AG04450 (cell line): Measurements from ENCODE around the gene TRAPPC2L. TPM values are rescaled to one million over a fixed set of nuclear protein-coding genes. Genes with fewer than 3 reads are reported as not detected.

Source experiments
- CTCF ChIA-PET: fragments of 300-600, 350-600 bp; formaldehyde crosslinking; extraction: SDS; loops from one replicate; lab custom pipeline; 2022; ENCODE audit warnings: antibody characterized with exemption, inconsistent platforms; lab: Charles Lee
- POLR2A ChIA-PET: fragments of 350-600 bp; formaldehyde crosslinking; extraction: SDS; loops from one replicate; lab custom pipeline; 2021; ENCODE audit warnings: antibody characterized with exemption, inconsistent platforms; lab: Yijun Ruan, JAX
- DNase-seq: peaks from one replicate; pipeline ENCODE4 v3.0.0-alpha.2; 2011; ENCODE audit warnings: low read depth, low spot score
- H3K27ac ChIP-seq: one replicate; pipeline ENCODE4 v1.5.1; 2012; ENCODE audit warnings: low read depth, low read length, control low read depth
- H3K27me3 ChIP-seq: one replicate; pipeline ENCODE4 v1.6.0; 2012; ENCODE audit warnings: low read length; ENCODE audit not compliant: control insufficient read depth, insufficient read depth
- H3K4me3 ChIP-seq: 2 replicates; pipeline ENCODE4 v1.5.1; 2011; ENCODE audit warnings: mild to moderate bottlenecking, low read depth, low read length, control low read depth
- H3K9me3 ChIP-seq: 2 replicates; pipeline ENCODE4 v1.5.1; 2012; ENCODE audit warnings: low read length; ENCODE audit not compliant: control insufficient read depth, insufficient read depth
- polyA plus RNA-seq: library from polyadenylated mRNA; depleted of rRNA; stranded (reverse); fragments of >200 nt; gene quantifications from 2 replicates; pipeline ENCODE4 v1.2.3, GENCODE V29; 2011
- TF ChIP-seq, protein P1 (sequence below): IDR thresholded peaks from 2 replicates; pipeline ENCODE4 v1.5.1; 2011; ENCODE audit warnings: low read depth, low read length, control low read depth, inconsistent platforms

TRAPPC2L gene
- polyA plus RNA-seq, 1 experiment, result 72.8 TPM

DNA sequence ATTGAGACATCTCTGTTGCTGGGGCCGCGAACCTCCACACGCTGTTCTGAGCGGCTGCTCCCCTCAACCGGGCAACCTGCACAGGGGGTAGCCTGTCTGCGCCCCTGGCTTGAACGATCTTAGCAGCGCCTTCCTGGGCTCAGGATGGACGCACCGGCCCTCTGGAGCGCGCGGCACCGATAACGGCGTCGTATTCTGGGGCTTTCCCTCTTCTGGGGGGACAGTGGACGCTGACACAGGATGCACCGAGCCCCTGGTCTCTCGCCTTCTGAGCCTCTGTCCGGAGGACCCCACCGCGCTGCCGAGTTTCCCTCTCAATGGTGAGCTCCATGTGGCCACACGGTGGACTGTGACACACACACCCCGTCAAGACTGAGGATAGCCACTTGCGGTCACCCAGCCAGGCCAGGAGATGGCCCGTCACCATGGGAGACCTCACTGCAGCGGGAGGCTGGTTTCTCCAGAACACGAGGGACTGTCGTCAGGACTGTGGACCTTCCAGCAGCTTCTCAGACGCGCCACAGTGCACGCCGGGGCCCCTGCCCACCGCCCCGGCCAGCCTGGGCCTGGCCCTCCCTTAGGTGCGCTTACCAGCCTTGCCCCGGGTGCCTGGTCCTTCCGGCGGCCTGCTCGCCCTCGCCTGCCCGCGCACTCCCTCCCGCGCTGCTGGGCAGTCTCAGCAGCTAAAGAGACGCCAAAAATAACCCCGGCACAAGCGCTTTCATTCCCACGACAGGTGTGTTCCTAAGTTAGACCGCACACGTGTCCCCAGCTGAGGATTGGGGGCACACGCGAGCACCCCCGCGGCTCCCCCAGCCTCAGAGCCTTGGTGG is 39.5 kb downstream of the TRAPPC2L start:
- CTCF ChIA-PET, result no interaction called here
- Histone ChIP-seq H3K9me3 (peaks cover 11% of the 10 kb centered on the region; the same call in 1 of the 2 replicates), H3K27me3 (peaks cover 25% of the 10 kb centered on the region), H3K27ac (no peak overlapping the region), H3K4me3 (no peak overlapping the region)
- POLR2A ChIA-PET, result no interaction called here
- TF ChIP-seq, protein P1, sequence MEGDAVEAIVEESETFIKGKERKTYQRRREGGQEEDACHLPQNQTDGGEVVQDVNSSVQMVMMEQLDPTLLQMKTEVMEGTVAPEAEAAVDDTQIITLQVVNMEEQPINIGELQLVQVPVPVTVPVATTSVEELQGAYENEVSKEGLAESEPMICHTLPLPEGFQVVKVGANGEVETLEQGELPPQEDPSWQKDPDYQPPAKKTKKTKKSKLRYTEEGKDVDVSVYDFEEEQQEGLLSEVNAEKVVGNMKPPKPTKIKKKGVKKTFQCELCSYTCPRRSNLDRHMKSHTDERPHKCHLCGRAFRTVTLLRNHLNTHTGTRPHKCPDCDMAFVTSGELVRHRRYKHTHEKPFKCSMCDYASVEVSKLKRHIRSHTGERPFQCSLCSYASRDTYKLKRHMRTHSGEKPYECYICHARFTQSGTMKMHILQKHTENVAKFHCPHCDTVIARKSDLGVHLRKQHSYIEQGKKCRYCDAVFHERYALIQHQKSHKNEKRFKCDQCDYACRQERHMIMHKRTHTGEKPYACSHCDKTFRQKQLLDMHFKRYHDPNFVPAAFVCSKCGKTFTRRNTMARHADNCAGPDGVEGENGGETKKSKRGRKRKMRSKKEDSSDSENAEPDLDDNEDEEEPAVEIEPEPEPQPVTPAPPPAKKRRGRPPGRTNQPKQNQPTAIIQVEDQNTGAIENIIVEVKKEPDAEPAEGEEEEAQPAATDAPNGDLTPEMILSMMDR, result no peak
- no peak for DNase-seq

DNA sequence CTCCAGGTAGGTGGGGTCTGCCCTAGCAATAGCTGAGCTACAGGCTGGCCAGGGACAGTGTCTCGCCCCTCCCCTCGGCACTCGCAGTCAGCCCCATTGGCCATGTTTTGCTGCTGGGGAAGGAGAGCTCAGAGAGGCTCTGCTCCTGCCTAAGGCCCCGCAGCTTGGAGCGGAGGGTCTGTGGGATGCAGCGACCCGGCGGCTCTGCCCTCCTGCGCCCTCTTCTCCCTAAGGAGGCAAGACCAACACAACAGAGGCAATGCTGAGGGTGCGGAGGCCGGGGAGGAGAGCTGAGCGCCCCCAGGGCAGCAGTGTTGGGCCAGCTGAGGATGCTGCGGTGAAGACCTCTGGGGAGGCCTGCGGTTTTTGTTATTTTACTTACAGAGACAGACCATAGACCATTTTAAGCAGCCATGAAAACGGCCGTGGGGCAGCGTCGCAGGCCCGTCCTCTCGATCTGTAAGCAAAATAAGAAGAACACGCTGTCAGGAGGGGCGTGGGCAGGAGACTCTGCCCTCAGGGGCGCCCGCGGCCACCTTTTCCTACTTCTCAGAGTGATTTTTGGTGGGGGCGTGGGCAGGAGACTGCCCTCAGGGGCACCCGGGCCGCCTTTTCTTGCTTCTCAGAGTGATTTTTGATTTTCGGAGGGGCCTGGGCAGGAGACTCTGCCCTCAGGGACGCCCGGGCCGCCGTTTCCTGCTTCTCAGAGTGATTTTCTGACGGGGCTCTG is 40.9 kb downstream of the TRAPPC2L start:
- Histone ChIP-seq H3K27ac (no peak overlapping the region), H3K4me3 (no peak overlapping the region), H3K27me3 (peaks cover 27% of the 10 kb centered on the region), H3K9me3 (peaks cover 11% of the 10 kb centered on the region; the same call in 1 of the 2 replicates)
- ChIA-PET CTCF (no interaction called here), POLR2A (interaction anchor here (0.5 kb wide), 1 partner anchor 339 kb away, joined by 3 read pairs; no protein-coding TSS in a partner anchor)
- TF ChIP-seq, protein P1, result no peak
- no peak for DNase-seq

DNA sequence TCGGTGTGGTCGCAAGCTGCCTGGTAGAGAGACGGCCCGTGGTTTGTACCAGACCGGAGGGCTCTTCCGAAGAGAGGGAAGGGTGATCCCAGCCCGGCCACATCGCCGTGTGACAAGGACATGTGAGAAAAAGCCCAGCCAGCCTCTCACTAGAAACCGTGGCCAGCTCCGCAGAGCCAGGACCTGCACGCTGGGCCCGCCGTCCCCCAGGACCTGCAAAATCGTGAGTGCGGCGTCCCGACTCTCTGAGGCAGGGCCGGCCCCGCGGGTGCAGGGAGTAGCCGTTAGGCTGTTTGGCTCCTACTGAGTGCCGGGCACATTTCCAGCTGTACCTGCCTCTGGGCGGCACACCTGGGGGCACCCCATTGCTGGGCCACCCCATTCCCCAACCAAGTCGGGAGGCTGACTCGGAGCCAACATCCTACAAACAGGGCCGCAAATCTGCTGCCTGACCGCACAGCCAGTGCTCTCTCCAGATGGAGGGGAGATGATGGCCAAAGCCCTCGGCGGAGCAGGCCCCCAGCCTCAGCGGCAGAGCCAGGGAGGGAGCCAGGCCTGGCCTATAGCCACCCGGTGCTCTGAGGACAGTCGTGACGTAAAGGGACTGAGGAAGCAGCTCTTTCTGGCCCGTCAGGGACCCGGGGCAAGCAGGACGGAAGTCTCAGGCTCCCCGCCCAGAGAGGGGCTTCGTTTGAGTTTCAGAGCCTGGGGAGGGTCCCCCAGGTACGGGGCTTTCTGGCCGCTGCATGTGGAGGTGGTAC is 43.2 kb downstream of the TRAPPC2L start:
- CTCF ChIA-PET, result no interaction called here
- DNase-seq, result no peak
- TF ChIP-seq, protein P1, result no peak
- H3K27me3 ChIP-seq, result peaks cover 30% of the 10 kb centered on the region
- H3K9me3 ChIP-seq, result peaks cover 3% of the 10 kb centered on the region; the same call in 1 of the 2 replicates
- no peak overlapping the region for H3K27ac ChIP-seq
- H3K4me3 ChIP-seq, result no peak overlapping the region
- POLR2A ChIA-PET, result no interaction called here

DNA sequence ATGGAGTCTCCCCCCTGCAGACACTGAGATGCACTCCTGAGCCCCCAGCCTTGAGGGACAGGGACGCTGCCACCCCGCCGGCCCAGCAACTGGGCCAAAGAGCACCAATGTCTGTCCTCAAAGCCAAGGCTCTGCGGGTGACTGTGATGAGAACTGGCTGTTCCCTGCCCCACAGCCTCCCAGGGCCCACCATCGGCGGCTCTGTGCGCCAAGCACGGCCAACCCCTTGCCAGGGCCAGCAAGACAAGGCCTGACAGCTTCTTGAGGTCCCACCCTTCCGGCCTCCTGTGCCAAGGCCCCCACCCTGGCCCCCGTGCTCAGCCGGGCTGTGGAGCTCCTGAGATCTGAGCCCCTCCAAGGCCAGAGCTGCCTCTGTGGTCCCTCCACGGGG is 43.7 kb downstream of the TRAPPC2L start:
- Histone ChIP-seq H3K27ac (no peak overlapping the region), H3K27me3 (peaks cover 30% of the 10 kb centered on the region), H3K4me3 (no peak overlapping the region), H3K9me3 (peaks cover 3% of the 10 kb centered on the region; the same call in 1 of the 2 replicates)
- TF ChIP-seq, protein P1, result no peak
- DNase-seq, result no peak
- ChIA-PET CTCF (no interaction called here), POLR2A (no interaction called here)
